ENCODE results near the gene SPDYE3. TPM values are rescaled to one million over a fixed set of nuclear protein-coding genes. Genes with fewer than 3 reads are reported as not detected.

The SPDYE3 gene
- total RNA-seq, 2 donors from 2014 or later: not detected

DNA sequence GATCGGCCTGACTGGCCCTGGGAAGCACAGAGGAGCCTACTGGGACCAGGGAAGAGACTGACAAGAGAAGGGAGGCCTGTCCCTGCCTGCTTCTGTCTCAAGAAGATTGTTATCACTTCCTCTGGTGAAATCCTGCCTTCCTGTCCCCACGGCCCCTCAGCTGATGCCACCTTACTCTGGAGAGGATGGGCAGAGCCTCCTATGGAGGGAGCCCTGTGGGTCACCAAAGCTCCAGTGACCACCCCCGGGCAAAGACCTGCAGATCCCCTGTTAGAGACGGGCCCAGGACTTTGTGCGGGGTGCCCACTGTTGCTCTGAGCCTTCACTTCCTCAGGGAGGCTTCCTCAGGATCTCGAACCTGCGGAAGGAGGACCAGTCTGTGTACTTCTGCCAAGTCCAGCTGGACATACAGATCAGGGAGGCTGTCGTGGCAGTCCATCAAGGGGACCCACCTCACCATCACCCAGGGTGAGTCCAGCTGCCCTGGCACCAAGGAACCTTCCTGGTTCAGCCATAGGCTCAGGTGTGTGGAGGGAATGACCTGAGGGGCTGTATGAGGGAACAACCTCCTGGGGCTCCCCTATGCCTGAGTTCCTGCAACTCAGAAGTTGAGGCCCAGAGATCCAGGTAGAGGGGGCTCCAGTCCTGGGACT, 49.0 kb downstream of the SPDYE3 start:
- TF ChIP-seq CTCF (IDR thresholded peaks at IDR 0.05): no peak
- no peaks in the 10 kb centered on the region for H3K27me3 ChIP-seq
- no peak for DNase-seq
- peaks cover 32% of the 10 kb centered on the region for H3K36me3 ChIP-seq
- no peak overlapping the region for H3K4me3 ChIP-seq
- intact Hi-C loops (cut with DNase I): no loop called here
- no peak overlapping the region for H3K27ac ChIP-seq
- no peaks in the 10 kb centered on the region for H3K9me3 ChIP-seq
- H3K4me1 ChIP-seq: no peaks in the 10 kb centered on the region
- H3K9ac ChIP-seq (ENCODE audit: low read depth in 2 of 2, low read length in 2 of 2): no peak overlapping the region

GRCh38 chr7:100357131-100357561, 49.6 kb downstream of the SPDYE3 start:
- peaks cover 32% of the 10 kb centered on the region for H3K36me3 ChIP-seq
- H3K27ac ChIP-seq: no peak overlapping the region
- no peaks in the 10 kb centered on the region for H3K9me3 ChIP-seq
- H3K4me1 ChIP-seq: no peaks in the 10 kb centered on the region
- H3K4me3 ChIP-seq: no peak overlapping the region
- TF ChIP-seq CTCF (IDR thresholded peaks at IDR 0.05): no peak
- no peaks in the 10 kb centered on the region for H3K27me3 ChIP-seq
- no peak for DNase-seq
- intact Hi-C loops (cut with DNase I): no loop called here
- no peak overlapping the region for H3K9ac ChIP-seq (ENCODE audit: low read depth in 2 of 2, low read length in 2 of 2)

GRCh38 chr7:100358027-100358856, 50.7 kb downstream of the SPDYE3 start, which contains the start of gene PILRB:
PILRB (plus strand) TSS chr7:100358117; CDS start chr7:100358303, 186 bp downstream.
- Histone ChIP-seq H3K36me3 (peaks cover 39% of the 10 kb centered on the region), H3K27me3 (no peaks in the 10 kb centered on the region), H3K4me1 (no peaks in the 10 kb centered on the region), H3K4me3 (no peak within 1 kb of the TSS), H3K9ac (ENCODE audit: low read depth in 2 of 2, low read length in 2 of 2) (no peak within 1 kb of the TSS), H3K27ac (no peak within 1 kb of the TSS), H3K9me3 (no peaks in the 10 kb centered on the region)
- intact Hi-C loops (cut with DNase I): no loop called here
- TF ChIP-seq CTCF (IDR thresholded peaks at IDR 0.05): no peak
- no peak for DNase-seq

- no peak for TF ChIP-seq CTCF (IDR thresholded peaks at IDR 0.05)
- Histone ChIP-seq H3K27ac (no peak overlapping the region), H3K27me3 (no peaks in the 10 kb centered on the region), H3K4me3 (no peak overlapping the region), H3K4me1 (no peaks in the 10 kb centered on the region), H3K36me3 (peaks cover 39% of the 10 kb centered on the region), H3K9ac (ENCODE audit: low read depth in 2 of 2, low read length in 2 of 2) (no peak overlapping the region), H3K9me3 (no peaks in the 10 kb centered on the region)
- DNase-seq: no peak
- intact Hi-C loops (cut with DNase I): no loop called here
Observed at GRCh38 chr7:100358857-100359212, 51.3 kb downstream of the SPDYE3 start.

GRCh38 chr7:100360135-100360854, 52.8 kb downstream of the SPDYE3 start:
- Histone ChIP-seq H3K4me3 (no peak overlapping the region), H3K36me3 (peaks cover 30% of the 10 kb centered on the region), H3K9ac (ENCODE audit: low read depth in 2 of 2, low read length in 2 of 2) (no peak overlapping the region), H3K4me1 (no peaks in the 10 kb centered on the region), H3K27ac (no peak overlapping the region), H3K27me3 (no peaks in the 10 kb centered on the region), H3K9me3 (no peaks in the 10 kb centered on the region)
- no peak for DNase-seq
- no peak for TF ChIP-seq CTCF (IDR thresholded peaks at IDR 0.05)
- intact Hi-C loops (cut with DNase I): no loop called here
